Right lobe of liver (tissue), 6 donors: ENCODE data around the gene PAQR7. TPM values are rescaled to one million over a fixed set of nuclear protein-coding genes. Genes with fewer than 3 reads are reported as not detected.

Experiments
- ATAC-seq, 4 donors: fragments of 200-7000 bp; cut with Tn5 transposase; one replicate each; pipeline ENCODE4 v1.9.1; 2020; ENCODE audit warnings: mild to moderate bottlenecking in 4 of 4, moderate library complexity in 4 of 4
- DNase-seq, 3 donors: peaks; one replicate each; pipeline ENCODE4 v3.0.0-alpha.2; 2020
- H3K27ac ChIP-seq, 3 donors: fragments of 200-600 bp; one replicate each; pipeline ENCODE4 v1.8.0; 2022
- H3K27me3 ChIP-seq, 2 donors: fragments of 200-600 bp; one replicate each; pipeline ENCODE4 v1.8.0; 2022
- H3K36me3 ChIP-seq, 4 donors: fragments of 200-600 bp; sonication (generic) in 1 of 4; one replicate each; pipeline versions ENCODE4 v1.5.1 to v1.8.0; 2017 to 2022; ENCODE audit warnings: control low read depth in 1 of 4
- H3K4me1 ChIP-seq, 4 donors: fragments of 200-600 bp; sonication (generic) in 1 of 4; one replicate each; pipeline versions ENCODE4 v1.5.1 to v1.8.0; 2017 to 2022; ENCODE audit warnings: control low read depth in 1 of 4
- H3K4me3 ChIP-seq, 3 donors: fragments of 200-600 bp; one replicate each; pipeline ENCODE4 v1.8.0; 2022
- H3K9me3 ChIP-seq, 4 donors: fragments of 200-600 bp; sonication (generic) in 1 of 4; one replicate each; pipeline versions ENCODE4 v1.5.1 to v1.8.0; 2017 to 2022; ENCODE audit warnings: control low read depth in 1 of 4
- POLR2A ChIP-seq: fragments of 450-650 bp; IDR thresholded peaks from one replicate; pipeline ENCODE4 v1.6.1; 2017; ENCODE audit warnings: antibody characterized with exemption, mild to moderate bottlenecking
- WGBS: methylation state at CpG from one replicate; pipeline ENCODE4 v1.1.6; 2018; ENCODE audit warnings: low coverage, low lambda C conversion rate; ENCODE audit not compliant: insufficient coverage; ENCODE audit errors: missing lambda C conversion rate; 5-methylcytosine and 5-hydroxymethylcytosine counted together
- intact Hi-C, 2 donors: fragments of 100-400 bp; cut with DNase I; formaldehyde crosslinking; loops; one replicate each; pipeline versions ENCODE4 v1.11.2 to v1.14.1; 2022
- total RNA-seq, 6 experiments: library from RNA; depleted of rRNA in 2 of 6; stranded (reverse); fragments of >200 nt in 2 of 6; fragmentation: NEBNext Ultra II Directional in 3 of 6; extraction: Animal tissue kit (Norgen Biotek cat#: 25700) in 3 of 6; gene quantifications; one replicate each; pipeline versions ENCODE4 v1.1.0 to v1.2.4, GENCODE V29; 2016 to 2023
- TF ChIP-seq, protein P1 (sequence below), 4 donors: fragments of 200-600 bp in 3 of 4; fragments of 450-650 bp in 1 of 4; IDR thresholded peaks; one replicate each; pipeline versions ENCODE4 v1.5.1 to v1.8.0; 2016 to 2022; ENCODE audit warnings: antibody characterized with exemption in 4 of 4, mild to moderate bottlenecking in 2 of 4
- donor health status: DM: no; HTN: yes; CAD: no.
- donor health status: DM: no; HTN: no; CAD: no.
- donor health status: DM: no; HTN: no; CAD: no.
- donor health status: DM: no; HTN: yes; CAD: no.
- donor health status: DM: no; HTN: yes; CAD: no.

PAQR7 gene
- total RNA-seq, 6 experiments from 2014 or later, result 0.74 to 4.8 (median 2.4) TPM

- intact Hi-C loops, result no loop called here
- Histone ChIP-seq H3K27ac (no peak overlapping the region), H3K27me3 (no peaks in the 10 kb centered on the region), H3K4me3 (no peak overlapping the region), H3K4me1 (no peaks in the 10 kb centered on the region), H3K36me3 (no peaks in the 10 kb centered on the region), H3K9me3 (no peaks in the 10 kb centered on the region)
- TF ChIP-seq POLR2A, result no peak
- TF ChIP-seq, protein P1, sequence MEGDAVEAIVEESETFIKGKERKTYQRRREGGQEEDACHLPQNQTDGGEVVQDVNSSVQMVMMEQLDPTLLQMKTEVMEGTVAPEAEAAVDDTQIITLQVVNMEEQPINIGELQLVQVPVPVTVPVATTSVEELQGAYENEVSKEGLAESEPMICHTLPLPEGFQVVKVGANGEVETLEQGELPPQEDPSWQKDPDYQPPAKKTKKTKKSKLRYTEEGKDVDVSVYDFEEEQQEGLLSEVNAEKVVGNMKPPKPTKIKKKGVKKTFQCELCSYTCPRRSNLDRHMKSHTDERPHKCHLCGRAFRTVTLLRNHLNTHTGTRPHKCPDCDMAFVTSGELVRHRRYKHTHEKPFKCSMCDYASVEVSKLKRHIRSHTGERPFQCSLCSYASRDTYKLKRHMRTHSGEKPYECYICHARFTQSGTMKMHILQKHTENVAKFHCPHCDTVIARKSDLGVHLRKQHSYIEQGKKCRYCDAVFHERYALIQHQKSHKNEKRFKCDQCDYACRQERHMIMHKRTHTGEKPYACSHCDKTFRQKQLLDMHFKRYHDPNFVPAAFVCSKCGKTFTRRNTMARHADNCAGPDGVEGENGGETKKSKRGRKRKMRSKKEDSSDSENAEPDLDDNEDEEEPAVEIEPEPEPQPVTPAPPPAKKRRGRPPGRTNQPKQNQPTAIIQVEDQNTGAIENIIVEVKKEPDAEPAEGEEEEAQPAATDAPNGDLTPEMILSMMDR (IDR thresholded peaks at IDR 0.05), result no peak
- no CpG with 5 or more reads among the region's 1 CpG for WGBS
- ATAC-seq (no peak), DNase-seq (no peak)
Measured at GRCh38 chr1:25848531-25848930, 27.0 kb downstream of the PAQR7 start.

DNA sequence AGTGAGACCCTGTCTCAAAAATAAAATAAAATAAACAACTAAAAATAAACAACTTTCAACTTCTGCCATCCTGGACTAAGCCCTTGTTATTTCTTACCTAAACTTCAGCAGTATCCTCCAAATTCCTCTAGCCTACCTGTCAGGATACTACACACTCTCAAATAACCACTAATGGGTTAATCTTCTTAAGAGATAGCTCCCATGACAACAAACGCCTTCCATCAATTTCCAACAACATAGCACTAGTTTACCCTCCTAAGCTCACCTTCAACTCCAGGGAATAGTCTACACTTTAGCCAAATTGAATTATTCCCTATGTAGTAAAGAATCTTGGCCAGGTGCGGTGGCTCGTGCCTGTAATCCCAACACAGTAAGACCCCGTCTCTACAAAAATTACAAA lies 27.6 kb downstream of the PAQR7 start:
- no peaks in the 10 kb centered on the region for H3K4me1 ChIP-seq
- DNase-seq, result no peak
- no peak for TF ChIP-seq POLR2A
- TF ChIP-seq, protein P1 (IDR thresholded peaks at IDR 0.05), result no peak
- intact Hi-C loops, result no loop called here
- no peak overlapping the region for H3K27ac ChIP-seq
- H3K36me3 ChIP-seq, result no peaks in the 10 kb centered on the region
- H3K4me3 ChIP-seq, result no peak overlapping the region
- H3K9me3 ChIP-seq, result no peaks in the 10 kb centered on the region
- WGBS, result 72% methylated on average over 4 of the region's 4 CpGs
- no peaks in the 10 kb centered on the region for H3K27me3 ChIP-seq
- no peak for ATAC-seq

- ATAC-seq (no peak), DNase-seq (no peak)
- H3K36me3 ChIP-seq, result no peaks in the 10 kb centered on the region
- no peaks in the 10 kb centered on the region for H3K27me3 ChIP-seq
- intact Hi-C loops, result no loop called here
- no peak overlapping the region for H3K27ac ChIP-seq
- TF ChIP-seq POLR2A, result no peak
- TF ChIP-seq, protein P1 (IDR thresholded peaks at IDR 0.05), result no peak
- no peak overlapping the region for H3K4me3 ChIP-seq
- 72% methylated on average over 5 of the region's 5 CpGs for WGBS
- no peaks in the 10 kb centered on the region for H3K9me3 ChIP-seq
- H3K4me1 ChIP-seq, result no peaks in the 10 kb centered on the region
Measured at GRCh38 chr1:25845664-25846063, 29.8 kb downstream of the PAQR7 start.

DNA sequence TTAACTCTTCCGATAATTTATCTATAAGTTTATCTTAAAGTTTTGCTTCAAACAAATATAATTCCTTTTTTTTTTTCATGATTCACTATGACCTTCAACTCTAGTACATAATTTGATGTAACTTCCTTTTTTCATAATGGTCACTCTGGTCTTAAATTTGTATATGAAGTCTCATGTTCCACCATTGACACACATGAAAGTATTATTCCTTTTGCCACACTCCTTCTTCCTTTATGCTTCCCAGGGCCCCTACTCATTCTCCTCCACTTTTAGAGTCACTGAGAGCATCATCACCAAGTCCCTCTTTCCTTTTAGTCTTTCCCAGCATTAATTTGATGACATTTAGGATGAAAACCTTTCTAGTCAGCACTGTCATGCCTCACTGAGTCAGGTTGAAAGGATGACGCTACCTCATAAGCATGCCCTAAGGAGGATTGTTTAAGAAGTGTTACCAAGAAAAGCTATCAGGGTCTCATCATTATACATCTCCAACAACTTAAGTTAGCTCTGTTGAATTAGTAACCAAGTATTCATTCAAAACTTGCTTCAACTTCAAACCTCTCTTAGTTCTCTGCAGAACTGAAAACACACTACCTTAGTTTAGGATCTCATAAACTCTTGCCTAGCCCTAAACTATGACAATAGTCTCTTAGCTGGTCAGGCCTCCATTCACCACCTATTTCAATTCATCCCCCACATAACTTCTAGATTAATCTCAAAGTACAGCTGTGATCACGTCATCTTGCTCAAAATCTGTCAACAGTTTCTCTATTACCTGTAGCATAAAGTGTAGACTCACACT lies 30.8 kb downstream of the PAQR7 start:
- intact Hi-C loops, result no loop called here
- WGBS, result 93% methylated on average over 3 of the region's 3 CpGs
- Histone ChIP-seq H3K36me3 (no peaks in the 10 kb centered on the region), H3K27ac (no peak overlapping the region), H3K4me3 (no peak overlapping the region), H3K27me3 (no peaks in the 10 kb centered on the region), H3K4me1 (no peaks in the 10 kb centered on the region), H3K9me3 (no peaks in the 10 kb centered on the region)
- ATAC-seq (no peak), DNase-seq (no peak)
- TF ChIP-seq, protein P1 (IDR thresholded peaks at IDR 0.05), result no peak
- no peak for TF ChIP-seq POLR2A
